Mesenchymal stem cell (in vitro differentiated cells and primary cell): Measurements from ENCODE around the gene ANKDD1B.
"Not testable (repeated sequence)": the region's sequence is repeated elsewhere in the genome, so short reads cannot be mapped to it uniquely, and the experiment has no call there.

ENCODE experiments used
- DNase-seq: peaks from one replicate; pipeline ENCODE4 v3.0.0-alpha.2; 2013
- H2AFZ ChIP-seq: one replicate; pipeline ENCODE4 v1.6.1; 2013; ENCODE audit warnings: low read depth, mild to moderate bottlenecking, control low read depth, inconsistent platforms, low read length, moderate library complexity
- H2AK5ac ChIP-seq: 2 replicates; pipeline ENCODE4 v1.6.1; 2013; ENCODE audit warnings: low read length, moderate library complexity, mild to moderate bottlenecking, inconsistent platforms; ENCODE audit not compliant: severe bottlenecking
- H2BK120ac ChIP-seq: one replicate; pipeline ENCODE4 v1.6.1; 2013; ENCODE audit warnings: low read depth, mild to moderate bottlenecking, inconsistent platforms, low read length, moderate library complexity
- H2BK12ac ChIP-seq, 2 experiments: one replicate each; pipeline ENCODE4 v1.6.1; 2013; ENCODE audit warnings: inconsistent platforms in 2 of 2, low read length in 2 of 2, mild to moderate bottlenecking in 2 of 2, moderate library complexity in 2 of 2, control low read depth in 1 of 2
- H2BK15ac ChIP-seq: one replicate; pipeline ENCODE4 v1.6.1; 2013; ENCODE audit warnings: mild to moderate bottlenecking, low read depth, inconsistent platforms; ENCODE audit not compliant: poor library complexity, severe bottlenecking
- H2BK5ac ChIP-seq: 2 replicates; pipeline ENCODE4 v1.6.1; 2013; ENCODE audit warnings: low read depth, mild to moderate bottlenecking, low read length, control low read depth, inconsistent platforms; ENCODE audit not compliant: poor library complexity, severe bottlenecking
- H3K14ac ChIP-seq, 2 experiments: one replicate each; pipeline ENCODE4 v1.6.1; 2013; ENCODE audit warnings: inconsistent platforms in 2 of 2, low read length in 2 of 2, control low read depth in 1 of 2, mild to moderate bottlenecking in 1 of 2, moderate library complexity in 1 of 2
- H3K18ac ChIP-seq, 2 experiments: one replicate each; pipeline ENCODE4 v1.6.1; 2013; ENCODE audit warnings: inconsistent platforms in 2 of 2, low read length in 2 of 2, control low read depth in 1 of 2, low read depth in 1 of 2, mild to moderate bottlenecking in 1 of 2
- H3K23ac ChIP-seq, 2 experiments: one replicate each; pipeline ENCODE4 v1.6.1; 2013; ENCODE audit warnings: inconsistent platforms in 2 of 2, low read length in 2 of 2, mild to moderate bottlenecking in 2 of 2, moderate library complexity in 2 of 2, control low read depth in 1 of 2
- H3K27ac ChIP-seq: 2 replicates; pipeline ENCODE4 v1.5.1; 2013; ENCODE audit warnings: mild to moderate bottlenecking, moderate library complexity, low read length, control low read depth, inconsistent platforms; ENCODE audit not compliant: poor library complexity, severe bottlenecking
- H3K27me3 ChIP-seq, 2 experiments: 2 replicates each; pipeline versions ENCODE4 v1.6.1 to v1.7.0; 2013; ENCODE audit warnings: low read length in 2 of 2, mild to moderate bottlenecking in 2 of 2, moderate library complexity in 2 of 2, control low read depth in 1 of 2, inconsistent platforms in 1 of 2; ENCODE audit not compliant: control insufficient read depth in 1 of 2, insufficient read depth in 1 of 2
- H3K36me3 ChIP-seq, 2 experiments: 2 replicates each; pipeline versions ENCODE4 v1.6.1 to v1.7.0; 2013; ENCODE audit warnings: low read length in 2 of 2, control low read depth in 1 of 2, inconsistent platforms in 1 of 2, low read depth in 1 of 2, mild to moderate bottlenecking in 1 of 2; ENCODE audit not compliant: insufficient read depth in 2 of 2, control insufficient read depth in 1 of 2
- H3K4ac ChIP-seq, 2 experiments: one replicate each; pipeline ENCODE4 v1.6.1; 2013; ENCODE audit warnings: inconsistent platforms in 2 of 2, low read length in 2 of 2, mild to moderate bottlenecking in 2 of 2, moderate library complexity in 2 of 2, control low read depth in 1 of 2, low read depth in 1 of 2
- H3K4me1 ChIP-seq: 2 replicates; pipeline ENCODE4 v1.6.1; 2013; ENCODE audit warnings: low read depth, low read length, control low read depth; ENCODE audit not compliant: control insufficient read depth, insufficient read depth
- H3K4me2 ChIP-seq: 2 replicates; pipeline ENCODE4 v1.6.1; 2013; ENCODE audit warnings: low read length, mild to moderate bottlenecking, inconsistent platforms; ENCODE audit not compliant: poor library complexity, severe bottlenecking
- H3K4me3 ChIP-seq, 2 experiments: 2 replicates each; pipeline versions ENCODE4 v1.5.1 to v1.7.0; 2013; ENCODE audit warnings: low read length in 2 of 2, mild to moderate bottlenecking in 2 of 2, control low read depth in 1 of 2, low read depth in 1 of 2; ENCODE audit not compliant: insufficient read depth in 1 of 2
- H3K79me1 ChIP-seq: replicated peaks from 2 replicates; pipeline ENCODE4 v1.6.1; 2013; ENCODE audit warnings: mild to moderate bottlenecking, control low read depth, low read length, inconsistent platforms; ENCODE audit not compliant: poor library complexity, severe bottlenecking
- H3K9ac ChIP-seq: 2 replicates; pipeline ENCODE4 v1.7.0; 2013; ENCODE audit warnings: mild to moderate bottlenecking, low read length, moderate library complexity
- H3K9me3 ChIP-seq: 2 replicates; pipeline ENCODE4 v1.7.0; 2013; ENCODE audit warnings: mild to moderate bottlenecking, low read length; ENCODE audit not compliant: control insufficient read depth
- H4K8ac ChIP-seq: one replicate; pipeline ENCODE4 v1.6.1; 2013; ENCODE audit warnings: inconsistent platforms, mild to moderate bottlenecking, low read length, moderate library complexity
- H4K91ac ChIP-seq: one replicate; pipeline ENCODE4 v1.6.1; 2013; ENCODE audit warnings: mild to moderate bottlenecking, low read length, inconsistent platforms
- WGBS: methylation state at CpG from one replicate; pipeline ENCODE4 v1.1.7; 2013; ENCODE audit warnings: mixed read lengths; 5-methylcytosine and 5-hydroxymethylcytosine counted together

The ANKDD1B gene

GRCh38 chr5:75690669-75691068 lies 79.4 kb downstream of the ANKDD1B start:
- no peak overlapping the region for H3K4ac ChIP-seq
- no peak overlapping the region for H2BK120ac ChIP-seq
- DNase-seq, result no peak
- H3K79me1 ChIP-seq, result no peaks in the 10 kb centered on the region
- no peak overlapping the region for H3K4me2 ChIP-seq
- no peak overlapping the region for H2BK15ac ChIP-seq
- peaks cover 2 to 41% of the 10 kb centered on the region in 2 experiments for H3K36me3 ChIP-seq
- no peak overlapping the region for H4K8ac ChIP-seq
- no peak overlapping the region for H2AK5ac ChIP-seq
- H3K4me1 ChIP-seq, result no peaks in the 10 kb centered on the region
- no peak overlapping the region for H2AFZ ChIP-seq
- H2BK12ac ChIP-seq, result no peak overlapping the region
- no peak overlapping the region for H3K9ac ChIP-seq
- H3K14ac ChIP-seq, result no peak overlapping the region
- no peak overlapping the region for H3K27ac ChIP-seq
- H3K4me3 ChIP-seq, result no peak overlapping the region
- H3K23ac ChIP-seq, result no peak overlapping the region
- no peak overlapping the region for H4K91ac ChIP-seq
- no peak overlapping the region for H3K18ac ChIP-seq
- no peak overlapping the region for H2BK5ac ChIP-seq
- H3K9me3 ChIP-seq, result no peaks in the 10 kb centered on the region
- WGBS, result 100% methylated on average over 1 of the region's 1 CpG
- no peaks in the 10 kb centered on the region for H3K27me3 ChIP-seq

GRCh38 chr5:75694781-75695180 lies 83.5 kb downstream of the ANKDD1B start:
- no peak overlapping the region for H3K9ac ChIP-seq
- no peak overlapping the region for H3K4me2 ChIP-seq
- H3K14ac ChIP-seq, result no peak overlapping the region
- H2AK5ac ChIP-seq, result no peak overlapping the region
- no peaks in the 10 kb centered on the region for H3K79me1 ChIP-seq
- H2BK12ac ChIP-seq, result no peak overlapping the region
- no peak overlapping the region for H3K4ac ChIP-seq
- no peaks in the 10 kb centered on the region for H3K4me1 ChIP-seq
- H3K27ac ChIP-seq, result no peak overlapping the region
- H3K18ac ChIP-seq, result no peak overlapping the region
- no peak overlapping the region for H2BK5ac ChIP-seq
- H4K8ac ChIP-seq, result no peak overlapping the region
- H3K4me3 ChIP-seq, result no peak overlapping the region
- H2BK15ac ChIP-seq, result no peak overlapping the region
- H3K27me3 ChIP-seq, result no peaks in the 10 kb centered on the region
- DNase-seq, result no peak
- no peak overlapping the region for H4K91ac ChIP-seq
- no CpG with 5 or more reads among the region's 1 CpG for WGBS
- no peaks in the 10 kb centered on the region for H3K9me3 ChIP-seq
- peaks cover 2 to 23% of the 10 kb centered on the region in 2 experiments for H3K36me3 ChIP-seq
- H2BK120ac ChIP-seq, result no peak overlapping the region
- H3K23ac ChIP-seq, result no peak overlapping the region
- no peak overlapping the region for H2AFZ ChIP-seq

- not testable (repeated sequence) for H3K9ac ChIP-seq, H3K18ac ChIP-seq, H2BK5ac ChIP-seq, H3K4me2 ChIP-seq, H3K4me3 ChIP-seq, H3K4me1 ChIP-seq, H3K23ac ChIP-seq, H3K79me1 ChIP-seq, DNase-seq, H2AK5ac ChIP-seq, H4K91ac ChIP-seq, H3K4ac ChIP-seq, H2BK15ac ChIP-seq, H3K9me3 ChIP-seq, H2BK12ac ChIP-seq, H2AFZ ChIP-seq, H4K8ac ChIP-seq, H3K14ac ChIP-seq, H2BK120ac ChIP-seq, H3K27me3 ChIP-seq, H3K27ac ChIP-seq
- 85% methylated on average over 22 of the region's 22 CpGs for WGBS
- peaks cover 0 to 14% of the 10 kb centered on the region in 2 experiments for H3K36me3 ChIP-seq
These were observed 84.5 kb downstream of the ANKDD1B start for GRCh38 chr5:75695472-75696351.

GRCh38 chr5:75701856-75702255 lies 90.6 kb downstream of the ANKDD1B start:
- H3K4me3 ChIP-seq, result no peak overlapping the region
- H3K23ac ChIP-seq, result no peak overlapping the region
- H3K14ac ChIP-seq, result no peak overlapping the region
- no peaks in the 10 kb centered on the region for H3K9me3 ChIP-seq
- no peak overlapping the region for H3K4ac ChIP-seq
- no peak overlapping the region for H3K4me2 ChIP-seq
- H2BK5ac ChIP-seq, result no peak overlapping the region
- peaks cover 10% of the 10 kb centered on the region for H3K79me1 ChIP-seq
- H2AFZ ChIP-seq, result no peak overlapping the region
- no peaks in the 10 kb centered on the region for H3K4me1 ChIP-seq
- H3K9ac ChIP-seq, result no peak overlapping the region
- no peak overlapping the region for H3K27ac ChIP-seq
- H3K36me3 ChIP-seq, result peaks cover 3 to 26% of the 10 kb centered on the region in 2 experiments
- H3K27me3 ChIP-seq, result no peaks in the 10 kb centered on the region
- no peak for DNase-seq
- no peak overlapping the region for H2BK15ac ChIP-seq
- no peak overlapping the region for H2AK5ac ChIP-seq
- no peak overlapping the region for H4K8ac ChIP-seq
- WGBS, result 96% methylated on average over 4 of the region's 4 CpGs
- H2BK120ac ChIP-seq, result no peak overlapping the region
- no peak overlapping the region for H4K91ac ChIP-seq
- no peak overlapping the region for H3K18ac ChIP-seq
- H2BK12ac ChIP-seq, result no peak overlapping the region
